Ovary (tissue), 3 donors: ENCODE measurements around the gene DQX1.

Experiments used
- CTCF ChIP-seq, 3 donors: fragments of 450-650 bp in 2 of 3; fragments of 200-600 bp in 1 of 3; IDR thresholded peaks; one replicate each; pipeline versions ENCODE4 v1.5.1 to v1.8.0; 2016 to 2022; ENCODE audit warnings: antibody characterized with exemption in 3 of 3, mild to moderate bottlenecking in 1 of 3
- POLR2A ChIP-seq: fragments of 450-650 bp; IDR thresholded peaks from one replicate; pipeline ENCODE4 v1.6.1; 2017; ENCODE audit warnings: antibody characterized with exemption, mild to moderate bottlenecking, moderate library complexity
- donor health status: DM: no; HTN: no; CAD: no.

GRCh38 chr2:74534411-74534810 is 8.4 kb upstream of the DQX1 start:
- TF ChIP-seq CTCF (IDR thresholded peaks at IDR 0.05) (no peak), POLR2A (no peak)
